Measurements from ENCODE around the gene IL18BP. TPM values are rescaled to one million over a fixed set of nuclear protein-coding genes. Genes with fewer than 3 reads are reported as not detected.
A peak's percentile ranks its signal among the peaks of the same experiment; 100 is the strongest.

The IL18BP gene
- total RNA-seq, 1 donor from 2014 or later, result 7.5 TPM

DNA sequence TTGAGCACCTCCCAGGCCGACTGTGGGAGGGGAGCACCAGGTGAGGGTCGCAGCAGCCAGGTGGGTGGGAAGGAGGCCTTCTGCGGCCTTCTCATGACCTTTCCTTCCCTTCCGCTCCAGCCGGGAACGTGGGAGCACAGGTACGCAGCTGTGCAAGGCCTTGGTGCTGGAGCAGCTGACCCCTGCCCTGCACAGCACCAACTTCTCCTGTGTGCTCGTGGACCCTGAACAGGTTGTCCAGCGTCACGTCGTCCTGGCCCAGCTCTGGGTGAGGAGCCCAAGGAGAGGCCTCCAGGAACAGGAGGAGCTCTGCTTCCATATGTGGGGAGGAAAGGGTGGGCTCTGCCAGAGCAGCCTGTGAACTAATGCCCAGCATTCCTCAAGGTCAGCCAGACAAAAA, 2.6 kb downstream of the IL18BP start:
- H3K4me1 Mint-ChIP-seq, result peaks cover 2% of the 10 kb centered on the region

DNA sequence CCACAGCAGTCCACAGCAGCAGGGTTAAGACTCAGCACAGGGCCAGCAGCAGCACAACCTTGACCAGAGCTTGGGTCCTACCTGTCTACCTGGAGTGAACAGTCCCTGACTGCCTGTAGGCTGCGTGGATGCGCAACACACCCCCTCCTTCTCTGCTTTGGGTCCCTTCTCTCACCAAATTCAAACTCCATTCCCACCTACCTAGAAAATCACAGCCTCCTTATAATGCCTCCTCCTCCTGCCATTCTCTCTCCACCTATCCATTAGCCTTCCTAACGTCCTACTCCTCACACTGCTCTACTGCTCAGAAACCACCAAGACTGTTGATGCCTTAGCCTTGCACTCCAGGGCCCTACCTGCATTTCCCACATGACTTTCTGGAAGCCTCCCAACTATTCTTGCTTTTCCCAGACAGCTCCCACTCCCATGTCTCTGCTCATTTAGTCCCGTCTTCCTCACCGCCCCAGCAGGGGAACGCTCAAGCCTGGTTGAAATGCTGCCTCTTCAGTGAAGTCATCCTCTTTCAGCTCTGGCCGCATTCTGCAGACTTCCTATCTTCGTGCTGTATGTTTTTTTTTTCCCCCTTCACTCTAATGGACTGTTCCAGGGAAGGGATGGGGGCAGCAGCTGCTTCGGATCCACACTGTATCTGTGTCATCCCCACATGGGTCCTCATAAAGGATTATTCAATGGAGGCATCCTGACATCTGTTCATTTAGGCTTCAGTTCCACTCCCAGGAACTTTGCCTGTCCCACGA, 3.3 kb downstream of the IL18BP start:
- Histone ChIP-seq H3K79me2 (ENCODE audit: low read depth) (no peaks in the 10 kb centered on the region), H3K36me3 (no peaks in the 10 kb centered on the region), H3K4me3 (no peak overlapping the region), H3K9me3 (ENCODE audit: low read depth) (no peaks in the 10 kb centered on the region), H2AFZ (replicated peaks) (no peak overlapping the region), H3K9ac (no peak overlapping the region), H3K27me3 (no peaks in the 10 kb centered on the region), H4K20me1 (ENCODE audit: low read depth) (peaks cover 16% of the 10 kb centered on the region), H3K4me1 (no peaks in the 10 kb centered on the region), H3F3A (ENCODE audit: low read depth) (peaks cover 24% of the 10 kb centered on the region), H3K27ac (peak overlapping the region; percentile 67), H3K4me2 (no peak overlapping the region)
- peaks cover under 1% of the 10 kb centered on the region for H3K4me1 Mint-ChIP-seq
- DNase-seq (ENCODE audit: low spot score), result no peak
- peak overlapping the region; percentile 28 for H3K27ac Mint-ChIP-seq
- no peaks in the 10 kb centered on the region for H3K9me3 Mint-ChIP-seq
- peaks cover 11% of the 10 kb centered on the region for H3K27me3 Mint-ChIP-seq (ENCODE audit: insufficient read depth, low read depth)
- H3K36me3 Mint-ChIP-seq, result peaks cover 23% of the 10 kb centered on the region
- no peak overlapping the region for H3K4me3 Mint-ChIP-seq
- TF ChIP-seq CTCF (IDR thresholded peaks at IDR 0.05) (no peak), EZH2 (IDR thresholded peaks at IDR 0.05) (no peak), EZH2phosphoT487 (IDR thresholded peaks at IDR 0.05) (no peak)

More for the DNA sequence above, 2.6 kb downstream of the IL18BP start:
- H3K27me3 Mint-ChIP-seq (ENCODE audit: insufficient read depth, low read depth), result peaks cover 8% of the 10 kb centered on the region
- DNase-seq (ENCODE audit: low spot score), result no peak
- H3K36me3 ChIP-seq, result no peaks in the 10 kb centered on the region
- H3K4me3 ChIP-seq, result no peak overlapping the region
- no peak overlapping the region for H3K4me3 Mint-ChIP-seq
- no peak overlapping the region for H3K27ac ChIP-seq
- H3K27ac Mint-ChIP-seq, result no peak overlapping the region
- peaks cover 24% of the 10 kb centered on the region for H3F3A ChIP-seq (ENCODE audit: low read depth)
- H3K79me2 ChIP-seq (ENCODE audit: low read depth), result no peaks in the 10 kb centered on the region
- no peak overlapping the region for H2AFZ ChIP-seq (replicated peaks)
- H3K4me1 ChIP-seq, result no peaks in the 10 kb centered on the region
- H3K9me3 ChIP-seq (ENCODE audit: low read depth), result no peaks in the 10 kb centered on the region
- H3K27me3 ChIP-seq, result no peaks in the 10 kb centered on the region
- H4K20me1 ChIP-seq (ENCODE audit: low read depth), result peaks cover 12% of the 10 kb centered on the region
- TF ChIP-seq CTCF (IDR thresholded peaks at IDR 0.05) (no peak), EZH2phosphoT487 (IDR thresholded peaks at IDR 0.05) (no peak), EZH2 (IDR thresholded peaks at IDR 0.05) (no peak)
- H3K9ac ChIP-seq, result no peak overlapping the region
- H3K4me2 ChIP-seq, result no peak overlapping the region
- no peaks in the 10 kb centered on the region for H3K9me3 Mint-ChIP-seq
- peaks cover 22% of the 10 kb centered on the region for H3K36me3 Mint-ChIP-seq

DNA sequence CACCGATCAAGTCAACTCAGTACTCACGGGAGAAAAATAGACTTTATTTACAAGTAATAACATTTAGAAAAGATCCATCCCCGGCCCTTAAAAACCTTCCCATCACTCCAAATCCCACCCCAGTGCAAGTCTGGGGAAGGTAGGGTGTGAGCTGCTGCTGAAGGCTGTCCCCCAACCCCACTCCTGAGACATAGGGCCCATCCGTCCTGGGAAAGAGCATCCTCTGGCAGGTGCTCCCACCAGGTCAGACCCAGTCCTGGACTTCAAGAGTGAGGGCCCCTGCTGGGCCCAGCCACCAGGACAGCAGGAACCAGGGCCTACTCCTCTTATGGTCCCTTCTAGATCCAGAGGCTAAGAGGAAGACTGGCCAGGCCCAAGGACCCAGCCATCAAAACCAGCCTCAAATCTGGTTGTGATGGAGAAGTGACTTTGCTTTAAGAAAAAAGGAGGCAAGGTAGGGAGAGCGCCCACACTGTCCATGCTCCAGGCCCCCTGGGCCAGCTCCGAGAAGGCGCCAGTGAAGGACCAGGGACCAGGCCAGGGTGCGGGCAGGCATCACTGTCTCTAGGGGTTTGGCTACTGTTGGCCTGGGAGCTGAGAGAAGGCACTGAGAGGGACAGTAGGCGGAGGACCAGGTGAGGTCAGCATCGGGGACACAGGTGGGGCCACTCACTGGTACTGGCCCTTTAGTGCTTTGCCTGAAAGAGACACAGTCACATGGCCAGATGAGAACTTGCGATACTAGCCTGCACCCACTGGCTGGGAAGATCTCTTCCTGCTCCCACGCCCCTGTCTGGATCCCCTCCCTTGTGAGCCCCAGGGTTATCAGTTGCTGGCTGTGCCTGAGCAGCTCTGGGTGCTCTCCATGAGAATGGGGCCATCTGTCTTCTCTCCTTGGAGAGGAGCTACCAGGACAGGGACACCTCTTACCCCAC, 4.4 kb downstream of the IL18BP start:
- TF ChIP-seq EZH2phosphoT487 (IDR thresholded peaks at IDR 0.05) (no peak), EZH2 (IDR thresholded peaks at IDR 0.05) (no peak), CTCF (IDR thresholded peaks at IDR 0.05) (no peak)
- peak overlapping the region; percentile 21 for H3K4me3 Mint-ChIP-seq

More for the DNA sequence above, 4.4 kb downstream of the IL18BP start:
- no peaks in the 10 kb centered on the region for H3K4me1 ChIP-seq
- no peak overlapping the region for H3K27ac ChIP-seq
- H3K4me2 ChIP-seq, result no peak overlapping the region
- H4K20me1 ChIP-seq (ENCODE audit: low read depth), result peaks cover 22% of the 10 kb centered on the region
- H3K9ac ChIP-seq, result no peak overlapping the region
- Mint-ChIP-seq H3K4me1 (no peaks in the 10 kb centered on the region), H3K9me3 (no peaks in the 10 kb centered on the region), H3K36me3 (peaks cover 30% of the 10 kb centered on the region), H3K27me3 (ENCODE audit: insufficient read depth, low read depth) (peaks cover 12% of the 10 kb centered on the region), H3K27ac (peak overlapping the region; percentile 28)
- no peaks in the 10 kb centered on the region for H3K36me3 ChIP-seq
- H2AFZ ChIP-seq (replicated peaks), result no peak overlapping the region
- no peak for DNase-seq (ENCODE audit: low spot score)
- peaks cover 24% of the 10 kb centered on the region for H3F3A ChIP-seq (ENCODE audit: low read depth)
- H3K4me3 ChIP-seq, result no peak overlapping the region
- no peaks in the 10 kb centered on the region for H3K9me3 ChIP-seq (ENCODE audit: low read depth)
- no peaks in the 10 kb centered on the region for H3K27me3 ChIP-seq
- H3K79me2 ChIP-seq (ENCODE audit: low read depth), result no peaks in the 10 kb centered on the region

Measured in neural progenitor cell (in vitro differentiated cells).